NCI-H446 treated with DMSO at 0.1 percent for 48 hours (cell line): Measurements from ENCODE around the gene RETREG2.
A peak's percentile ranks its signal among the peaks of the same experiment; 100 is the strongest.
"Not testable (repeated sequence)": the region's sequence is repeated elsewhere in the genome, so short reads cannot be mapped to it uniquely, and the experiment has no call there.

Experiments
- DNase-seq: peaks from one replicate; lab custom pipeline; 2025; lab: John Stamatoyannopoulos, UW

The RETREG2 gene

GRCh38 chr2:219197388-219197787 is 19.3 kb downstream of the RETREG2 start:
- DNase-seq = no peak

- no peak for DNase-seq
These were observed 20.9 kb downstream of the RETREG2 start for GRCh38 chr2:219198974-219199373.

GRCh38 chr2:219199470-219200211 is 21.6 kb downstream of the RETREG2 start:
- no peak for DNase-seq

- not testable (repeated sequence) for DNase-seq
These were observed 22.6 kb downstream of the RETREG2 start for GRCh38 chr2:219200502-219201326.

GRCh38 chr2:219201331-219201730 is 23.3 kb downstream of the RETREG2 start:
- not testable (repeated sequence) for DNase-seq

GRCh38 chr2:219204425-219205164 is 26.5 kb downstream of the RETREG2 start:
- DNase-seq = no peak

- no peak for DNase-seq
These were observed 27.1 kb downstream of the RETREG2 start for GRCh38 chr2:219205165-219205538.

- no peak for DNase-seq
These were observed 27.9 kb downstream of the RETREG2 start for GRCh38 chr2:219205981-219206327.

- DNase-seq = peak; percentile 82
These were observed 28.5 kb downstream of the RETREG2 start, which contains the start of gene ZFAND2B for GRCh38 chr2:219206328-219207133. TSS of gene ZFAND2B (plus strand) at chr2:219206782. CDS start at chr2:219206988, 206 bp downstream.

- no peak for DNase-seq
These were observed 29.2 kb downstream of the RETREG2 start for GRCh38 chr2:219207134-219207883.

GRCh38 chr2:219207884-219208740 is 30.0 kb downstream of the RETREG2 start:
- DNase-seq = no peak

- DNase-seq = no peak
These were observed 31.4 kb downstream of the RETREG2 start for GRCh38 chr2:219209236-219210195.

- DNase-seq = no peak
These were observed 32.3 kb downstream of the RETREG2 start for GRCh38 chr2:219210196-219210885.

GRCh38 chr2:219210886-219211362 is 32.8 kb downstream of the RETREG2 start:
- DNase-seq = no peak

- DNase-seq = no peak
These were observed 34.9 kb downstream of the RETREG2 start for GRCh38 chr2:219213026-219213415.

GRCh38 chr2:219213486-219214071 is 35.5 kb downstream of the RETREG2 start:
- DNase-seq = no peak

GRCh38 chr2:219214141-219214540 is 36.1 kb downstream of the RETREG2 start:
- DNase-seq = no peak

GRCh38 chr2:219214786-219215185 is 36.7 kb downstream of the RETREG2 start:
- DNase-seq = no peak
